DND-41 (cell line): ENCODE data around the gene PTPRK.

ENCODE experiments used
- EZH2 ChIP-seq: IDR thresholded peaks from 3 replicates; pipeline ENCODE4 v1.6.1; 2012; ENCODE audit warnings: borderline replicate concordance, low read depth, mild to moderate bottlenecking, moderate library complexity, low read length, inconsistent platforms; ENCODE audit not compliant: severe bottlenecking
- TF ChIP-seq, protein P1 (sequence below): IDR thresholded peaks from 2 replicates; pipeline ENCODE4 v1.5.1; 2012; ENCODE audit warnings: borderline replicate concordance, low read length, moderate library complexity, mild to moderate bottlenecking; ENCODE audit not compliant: poor library complexity, severe bottlenecking; ENCODE audit errors: extremely low read depth

DNA sequence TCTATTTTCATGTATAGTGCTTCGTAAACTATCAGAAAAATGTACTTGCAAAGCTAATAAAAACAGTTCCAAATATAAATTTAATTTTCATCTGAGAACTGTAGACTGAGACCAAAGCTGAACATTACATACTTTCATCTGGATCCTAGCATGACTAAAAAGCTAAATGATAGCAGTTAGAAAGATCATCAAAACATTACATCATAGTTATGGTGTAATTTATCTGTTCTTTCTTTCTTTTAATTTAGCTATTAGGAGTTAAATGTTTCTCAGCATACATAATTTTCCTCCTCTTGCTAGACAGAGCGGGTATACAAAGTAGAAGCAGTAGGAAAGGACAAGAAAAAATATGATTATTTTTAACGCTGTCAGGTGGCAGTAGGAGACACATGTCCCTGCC, 455.3 kb downstream of the PTPRK start:
- TF ChIP-seq, protein P1, sequence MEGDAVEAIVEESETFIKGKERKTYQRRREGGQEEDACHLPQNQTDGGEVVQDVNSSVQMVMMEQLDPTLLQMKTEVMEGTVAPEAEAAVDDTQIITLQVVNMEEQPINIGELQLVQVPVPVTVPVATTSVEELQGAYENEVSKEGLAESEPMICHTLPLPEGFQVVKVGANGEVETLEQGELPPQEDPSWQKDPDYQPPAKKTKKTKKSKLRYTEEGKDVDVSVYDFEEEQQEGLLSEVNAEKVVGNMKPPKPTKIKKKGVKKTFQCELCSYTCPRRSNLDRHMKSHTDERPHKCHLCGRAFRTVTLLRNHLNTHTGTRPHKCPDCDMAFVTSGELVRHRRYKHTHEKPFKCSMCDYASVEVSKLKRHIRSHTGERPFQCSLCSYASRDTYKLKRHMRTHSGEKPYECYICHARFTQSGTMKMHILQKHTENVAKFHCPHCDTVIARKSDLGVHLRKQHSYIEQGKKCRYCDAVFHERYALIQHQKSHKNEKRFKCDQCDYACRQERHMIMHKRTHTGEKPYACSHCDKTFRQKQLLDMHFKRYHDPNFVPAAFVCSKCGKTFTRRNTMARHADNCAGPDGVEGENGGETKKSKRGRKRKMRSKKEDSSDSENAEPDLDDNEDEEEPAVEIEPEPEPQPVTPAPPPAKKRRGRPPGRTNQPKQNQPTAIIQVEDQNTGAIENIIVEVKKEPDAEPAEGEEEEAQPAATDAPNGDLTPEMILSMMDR: no peak
- TF ChIP-seq EZH2: no peak
